WTC11 (cell line): Measurements from ENCODE around the gene KIF26A.

Experiments
- ATF1 ChIP-seq: sonication (generic); formaldehyde crosslinking; IDR thresholded peaks from 2 replicates; pipeline ENCODE4 v1.8.1; 2023; ENCODE audit warnings: mild to moderate bottlenecking, moderate library complexity, missing genetic modification reagents
- CTCF ChIP-seq: fragments of 200-600 bp; IDR thresholded peaks from 2 replicates; pipeline ENCODE4 v1.8.0; 2022; ENCODE audit warnings: antibody characterized with exemption
- FOXP1 ChIP-seq: sonication (generic); formaldehyde crosslinking; IDR thresholded peaks from 2 replicates; pipeline ENCODE4 v1.8.0; 2022; ENCODE audit warnings: missing genetic modification reagents, mild to moderate bottlenecking, moderate library complexity, borderline replicate concordance
- JUN ChIP-seq: sonication (generic); formaldehyde crosslinking; IDR thresholded peaks from 2 replicates; pipeline ENCODE4 v1.8.0; 2023; ENCODE audit warnings: mild to moderate bottlenecking, missing genetic modification reagents
- MXD4 ChIP-seq: fragments of 250-450 bp; sonication (Bioruptor Pico); IDR thresholded peaks from 2 replicates; pipeline ENCODE4 v1.8.0; 2021; ENCODE audit warnings: mild to moderate bottlenecking, moderate library complexity, borderline replicate concordance
- MYBL2 ChIP-seq: sonication (generic); formaldehyde crosslinking; IDR thresholded peaks from 2 replicates; pipeline ENCODE4 v1.8.1; 2023; ENCODE audit warnings: mild to moderate bottlenecking, moderate library complexity, missing genetic modification reagents
- NR3C1 ChIP-seq: sonication (generic); formaldehyde crosslinking; conservative IDR thresholded peaks from 2 replicates; pipeline ENCODE4 v1.8.1; 2023; ENCODE audit warnings: low read depth, mild to moderate bottlenecking, missing genetic modification reagents
- ZBTB21 ChIP-seq: sonication (generic); formaldehyde crosslinking; IDR thresholded peaks from 2 replicates; pipeline ENCODE4 v1.8.1; 2023; ENCODE audit warnings: mild to moderate bottlenecking, missing genetic modification reagents, borderline replicate concordance
- ZSCAN18 ChIP-seq: fragments of 250-450 bp; sonication (Bioruptor Pico); IDR thresholded peaks from 2 replicates; pipeline ENCODE4 v2.1.2; 2022; ENCODE audit warnings: mild to moderate bottlenecking, moderate library complexity

DNA sequence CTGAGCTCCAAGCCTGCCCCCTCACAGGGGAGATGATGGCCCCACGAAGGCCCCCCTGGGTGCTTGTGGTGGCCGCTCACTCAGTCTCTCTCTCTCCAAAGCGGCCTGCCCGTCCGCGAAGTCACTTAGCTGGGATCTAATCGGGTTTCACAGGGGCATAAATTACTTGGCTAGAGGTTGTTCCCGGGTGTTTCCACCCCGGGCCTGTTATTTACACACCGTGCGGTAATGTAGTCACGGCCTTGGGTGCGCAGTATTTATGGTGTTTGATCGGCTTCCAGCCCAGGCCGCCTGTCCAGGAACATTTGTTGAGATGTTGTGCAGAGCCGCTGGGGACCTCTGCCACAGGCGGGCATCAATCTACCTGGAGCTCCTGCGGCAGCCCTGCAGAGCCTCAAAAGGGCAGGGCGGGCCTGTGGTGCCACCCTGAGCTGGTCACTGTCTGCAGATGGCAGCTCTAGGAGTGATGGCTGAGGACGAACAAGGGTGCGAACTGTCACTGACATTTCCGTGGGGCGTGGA lies 91.2 kb downstream of the KIF26A start:
- no peak for TF ChIP-seq JUN (CRISPR knock-in tag)
- TF ChIP-seq ZBTB21 (CRISPR knock-in tag), result no peak
- no peak for TF ChIP-seq CTCF
- no peak for TF ChIP-seq NR3C1 (CRISPR knock-in tag)
- TF ChIP-seq ZSCAN18 (CRISPR knock-in tag), result no peak
- no peak for TF ChIP-seq MXD4
- no peak for TF ChIP-seq MYBL2
- no peak for TF ChIP-seq ATF1 (CRISPR knock-in tag)
- TF ChIP-seq FOXP1 (CRISPR knock-in tag), result no peak
